ENCODE results near the gene HSD17B14.
"Not testable (repeated sequence)": the region's sequence is repeated elsewhere in the genome, so short reads cannot be mapped to it uniquely, and the experiment has no call there.

HSD17B14 gene

GRCh38 chr19:48797103-48797502 is 39.2 kb downstream of the HSD17B14 start:
- Histone ChIP-seq H3K4me3 (ENCODE audit: low read length) (no peak overlapping the region), H3K9ac (ENCODE audit: low read length) (no peak overlapping the region), H3K4me1 (ENCODE audit: control insufficient read depth, insufficient read depth, low read length) (no peaks in the 10 kb centered on the region), H3K27ac (ENCODE audit: low read depth, low read length) (no peak overlapping the region), H3K36me3 (ENCODE audit: control insufficient read depth, insufficient read depth, low read length) (no peaks in the 10 kb centered on the region), H3K27me3 (ENCODE audit: control insufficient read depth, insufficient read depth, low read length) (no peaks in the 10 kb centered on the region)

- Histone ChIP-seq H3K4me1 (ENCODE audit: control insufficient read depth, insufficient read depth, low read length) (no peaks in the 10 kb centered on the region), H3K36me3 (ENCODE audit: control insufficient read depth, insufficient read depth, low read length) (no peaks in the 10 kb centered on the region), H3K9ac (ENCODE audit: low read length) (no peak overlapping the region), H3K27me3 (ENCODE audit: control insufficient read depth, insufficient read depth, low read length) (no peaks in the 10 kb centered on the region), H3K27ac (ENCODE audit: low read depth, low read length) (peak overlapping the region; percentile 84), H3K4me3 (ENCODE audit: low read length) (no peak overlapping the region)
These were observed 39.8 kb downstream of the HSD17B14 start for GRCh38 chr19:48796298-48797083.

GRCh38 chr19:48795685-48796070 is 40.6 kb downstream of the HSD17B14 start:
- Histone ChIP-seq H3K4me1 (ENCODE audit: control insufficient read depth, insufficient read depth, low read length) (no peaks in the 10 kb centered on the region), H3K4me3 (ENCODE audit: low read length) (no peak overlapping the region), H3K27ac (ENCODE audit: low read depth, low read length) (peak overlapping the region; percentile 84), H3K9ac (ENCODE audit: low read length) (no peak overlapping the region), H3K36me3 (ENCODE audit: control insufficient read depth, insufficient read depth, low read length) (no peaks in the 10 kb centered on the region), H3K27me3 (ENCODE audit: control insufficient read depth, insufficient read depth, low read length) (no peaks in the 10 kb centered on the region)

- H3K4me3 ChIP-seq (ENCODE audit: low read length) = peak overlapping the region; percentile 90
- peak overlapping the region; percentile 25 for H3K9ac ChIP-seq (ENCODE audit: low read length)
- no peaks in the 10 kb centered on the region for H3K27me3 ChIP-seq (ENCODE audit: control insufficient read depth, insufficient read depth, low read length)
- H3K4me1 ChIP-seq (ENCODE audit: control insufficient read depth, insufficient read depth, low read length) = no peaks in the 10 kb centered on the region
- peak overlapping the region; percentile 84 for H3K27ac ChIP-seq (ENCODE audit: low read depth, low read length)
- no peaks in the 10 kb centered on the region for H3K36me3 ChIP-seq (ENCODE audit: control insufficient read depth, insufficient read depth, low read length)
These were observed 41.1 kb downstream of the HSD17B14 start for GRCh38 chr19:48795055-48795684.

GRCh38 chr19:48794291-48794690 is 42.0 kb downstream of the HSD17B14 start:
- Histone ChIP-seq H3K36me3 (ENCODE audit: control insufficient read depth, insufficient read depth, low read length) (no peaks in the 10 kb centered on the region), H3K27me3 (ENCODE audit: control insufficient read depth, insufficient read depth, low read length) (no peaks in the 10 kb centered on the region), H3K9ac (ENCODE audit: low read length) (no peak overlapping the region), H3K4me3 (ENCODE audit: low read length) (no peak overlapping the region), H3K27ac (ENCODE audit: low read depth, low read length) (peak overlapping the region; percentile 84), H3K4me1 (ENCODE audit: control insufficient read depth, insufficient read depth, low read length) (no peaks in the 10 kb centered on the region)

- Histone ChIP-seq H3K9ac (ENCODE audit: low read length) (no peak overlapping the region), H3K36me3 (ENCODE audit: control insufficient read depth, insufficient read depth, low read length) (no peaks in the 10 kb centered on the region), H3K27me3 (ENCODE audit: control insufficient read depth, insufficient read depth, low read length) (no peaks in the 10 kb centered on the region), H3K4me1 (ENCODE audit: control insufficient read depth, insufficient read depth, low read length) (no peaks in the 10 kb centered on the region), H3K4me3 (ENCODE audit: low read length) (no peak overlapping the region), H3K27ac (ENCODE audit: low read depth, low read length) (no peak overlapping the region)
These were observed 43.0 kb downstream of the HSD17B14 start for GRCh38 chr19:48793271-48793670.

- not testable (repeated sequence) for H3K27me3 ChIP-seq (ENCODE audit: control insufficient read depth, insufficient read depth, low read length); H3K4me1 ChIP-seq (ENCODE audit: control insufficient read depth, insufficient read depth, low read length); H3K4me3 ChIP-seq (ENCODE audit: low read length); H3K9ac ChIP-seq (ENCODE audit: low read length); H3K27ac ChIP-seq (ENCODE audit: low read depth, low read length); H3K36me3 ChIP-seq (ENCODE audit: control insufficient read depth, insufficient read depth, low read length)
These were observed 49.0 kb downstream of the HSD17B14 start for GRCh38 chr19:48787331-48787730.

DNA sequence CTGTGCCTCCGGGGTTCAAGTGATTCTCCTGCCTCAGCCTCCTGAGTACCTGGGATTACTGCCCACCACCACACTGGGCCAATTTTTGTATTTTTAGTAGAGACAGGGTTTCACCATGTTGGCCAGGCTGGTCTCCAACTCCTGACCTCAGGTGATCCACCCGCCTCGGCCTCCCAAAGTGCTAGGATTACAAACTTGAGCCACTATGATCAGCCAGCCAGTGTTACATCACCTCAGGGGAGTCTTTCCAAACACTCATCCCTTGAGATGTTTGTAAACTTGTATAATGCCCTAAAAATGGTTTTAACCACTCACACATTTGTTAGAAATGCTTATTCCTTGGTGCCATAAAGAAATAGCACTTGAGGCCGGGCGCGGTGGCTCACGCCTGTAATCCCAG is 49.9 kb downstream of the HSD17B14 start:
- H3K4me3 ChIP-seq (ENCODE audit: low read length); H3K9ac ChIP-seq (ENCODE audit: low read length); H3K36me3 ChIP-seq (ENCODE audit: control insufficient read depth, insufficient read depth, low read length); H3K27ac ChIP-seq (ENCODE audit: low read depth, low read length); H3K27me3 ChIP-seq (ENCODE audit: control insufficient read depth, insufficient read depth, low read length); H3K4me1 ChIP-seq (ENCODE audit: control insufficient read depth, insufficient read depth, low read length): not testable (repeated sequence)

GRCh38 chr19:48784527-48784926 is 51.8 kb downstream of the HSD17B14 start:
- Histone ChIP-seq H3K36me3 (ENCODE audit: control insufficient read depth, insufficient read depth, low read length) (no peaks in the 10 kb centered on the region), H3K27me3 (ENCODE audit: control insufficient read depth, insufficient read depth, low read length) (peaks cover 4% of the 10 kb centered on the region), H3K9ac (ENCODE audit: low read length) (no peak overlapping the region), H3K4me3 (ENCODE audit: low read length) (no peak overlapping the region), H3K4me1 (ENCODE audit: control insufficient read depth, insufficient read depth, low read length) (no peaks in the 10 kb centered on the region), H3K27ac (ENCODE audit: low read depth, low read length) (no peak overlapping the region)

- Histone ChIP-seq H3K4me1 (ENCODE audit: control insufficient read depth, insufficient read depth, low read length) (no peaks in the 10 kb centered on the region), H3K36me3 (ENCODE audit: control insufficient read depth, insufficient read depth, low read length) (no peaks in the 10 kb centered on the region), H3K27me3 (ENCODE audit: control insufficient read depth, insufficient read depth, low read length) (peaks cover 4% of the 10 kb centered on the region), H3K4me3 (ENCODE audit: low read length) (no peak overlapping the region), H3K27ac (ENCODE audit: low read depth, low read length) (no peak overlapping the region), H3K9ac (ENCODE audit: low read length) (no peak overlapping the region)
These were observed 55.5 kb downstream of the HSD17B14 start for GRCh38 chr19:48780631-48781391.

- H3K4me1 ChIP-seq (ENCODE audit: control insufficient read depth, insufficient read depth, low read length) = no peaks in the 10 kb centered on the region
These were observed 56.7 kb downstream of the HSD17B14 start for GRCh38 chr19:48779636-48780035.

DNA sequence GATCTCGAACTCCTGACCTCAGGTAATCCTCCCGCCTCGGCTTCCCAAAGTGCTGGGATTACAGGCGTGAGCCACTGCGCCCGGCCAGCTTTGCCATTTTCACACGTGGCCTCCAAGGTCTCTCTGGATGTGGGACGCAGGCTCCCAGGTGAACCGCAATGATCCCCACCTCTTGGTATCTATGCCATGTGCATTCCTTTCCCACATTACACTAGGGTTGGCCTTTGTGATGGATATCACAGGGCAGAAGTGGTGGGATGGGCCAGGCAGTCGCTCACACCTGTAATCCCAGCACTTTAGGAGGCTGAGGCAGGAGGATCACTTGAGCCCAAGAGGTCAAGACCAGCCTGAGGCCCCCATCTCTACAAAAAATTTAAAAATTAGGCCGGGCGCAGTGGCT is 58.6 kb downstream of the HSD17B14 start:
- no peak overlapping the region for H3K27ac ChIP-seq (ENCODE audit: low read depth, low read length)
- no peak overlapping the region for H3K4me3 ChIP-seq (ENCODE audit: low read length)
- no peaks in the 10 kb centered on the region for H3K4me1 ChIP-seq (ENCODE audit: control insufficient read depth, insufficient read depth, low read length)
- H3K27me3 ChIP-seq (ENCODE audit: control insufficient read depth, insufficient read depth, low read length) = no peaks in the 10 kb centered on the region
- no peaks in the 10 kb centered on the region for H3K36me3 ChIP-seq (ENCODE audit: control insufficient read depth, insufficient read depth, low read length)
- no peak overlapping the region for H3K9ac ChIP-seq (ENCODE audit: low read length)

More at GRCh38 chr19:48779636-48780035, 56.7 kb downstream of the HSD17B14 start:
- no peaks in the 10 kb centered on the region for H3K27me3 ChIP-seq (ENCODE audit: control insufficient read depth, insufficient read depth, low read length)
- no peak overlapping the region for H3K27ac ChIP-seq (ENCODE audit: low read depth, low read length)
- no peak overlapping the region for H3K9ac ChIP-seq (ENCODE audit: low read length)
- no peak overlapping the region for H3K4me3 ChIP-seq (ENCODE audit: low read length)
- no peaks in the 10 kb centered on the region for H3K36me3 ChIP-seq (ENCODE audit: control insufficient read depth, insufficient read depth, low read length)

All from rectal smooth muscle tissue (tissue), 1 donor.